Measurements from ENCODE around the gene ZBTB25.

DNA sequence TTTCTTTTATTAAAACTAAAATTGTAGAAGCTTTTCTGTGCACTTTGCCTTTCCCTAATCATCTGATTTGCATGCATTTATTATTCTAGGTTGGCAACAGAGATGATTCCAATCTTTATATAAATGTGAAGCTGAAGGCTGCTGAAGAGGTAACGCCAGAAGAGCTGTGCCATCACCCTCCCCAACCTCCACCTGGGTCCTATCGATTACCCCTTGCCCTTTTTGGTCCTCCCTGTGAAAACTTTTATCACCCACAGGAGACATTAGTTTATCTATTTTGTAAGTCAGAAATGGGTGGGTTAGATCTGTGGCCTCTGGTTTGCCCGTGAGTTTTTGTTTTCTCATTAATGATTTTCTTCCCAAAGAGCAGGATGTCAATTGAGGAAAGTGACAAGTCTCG lies 92.6 kb downstream of the ZBTB25 start:
- TF ChIP-seq, protein P1, sequence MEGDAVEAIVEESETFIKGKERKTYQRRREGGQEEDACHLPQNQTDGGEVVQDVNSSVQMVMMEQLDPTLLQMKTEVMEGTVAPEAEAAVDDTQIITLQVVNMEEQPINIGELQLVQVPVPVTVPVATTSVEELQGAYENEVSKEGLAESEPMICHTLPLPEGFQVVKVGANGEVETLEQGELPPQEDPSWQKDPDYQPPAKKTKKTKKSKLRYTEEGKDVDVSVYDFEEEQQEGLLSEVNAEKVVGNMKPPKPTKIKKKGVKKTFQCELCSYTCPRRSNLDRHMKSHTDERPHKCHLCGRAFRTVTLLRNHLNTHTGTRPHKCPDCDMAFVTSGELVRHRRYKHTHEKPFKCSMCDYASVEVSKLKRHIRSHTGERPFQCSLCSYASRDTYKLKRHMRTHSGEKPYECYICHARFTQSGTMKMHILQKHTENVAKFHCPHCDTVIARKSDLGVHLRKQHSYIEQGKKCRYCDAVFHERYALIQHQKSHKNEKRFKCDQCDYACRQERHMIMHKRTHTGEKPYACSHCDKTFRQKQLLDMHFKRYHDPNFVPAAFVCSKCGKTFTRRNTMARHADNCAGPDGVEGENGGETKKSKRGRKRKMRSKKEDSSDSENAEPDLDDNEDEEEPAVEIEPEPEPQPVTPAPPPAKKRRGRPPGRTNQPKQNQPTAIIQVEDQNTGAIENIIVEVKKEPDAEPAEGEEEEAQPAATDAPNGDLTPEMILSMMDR (conservative IDR thresholded peaks at IDR 0.05; ENCODE audit: low read length), result no peak
- TF ChIP-seq EZH2phosphoT487 (IDR thresholded peaks at IDR 0.05; ENCODE audit: borderline replicate concordance), result no peak
